GM19372 (cell line): ENCODE data around the gene GOLGA5.
"Not testable (repeated sequence)": the region's sequence is repeated elsewhere in the genome, so short reads cannot be mapped to it uniquely, and the experiment has no call there.

ENCODE experiments used
- ATAC-seq: cut with Tn5 transposase; IDR thresholded peaks from one replicate; pipeline ENCODE4 v1.9.1; 2021; ENCODE audit warnings: mild to moderate bottlenecking, low read depth, moderate library complexity; ENCODE audit not compliant: unreplicated experiment

GOLGA5 gene

DNA sequence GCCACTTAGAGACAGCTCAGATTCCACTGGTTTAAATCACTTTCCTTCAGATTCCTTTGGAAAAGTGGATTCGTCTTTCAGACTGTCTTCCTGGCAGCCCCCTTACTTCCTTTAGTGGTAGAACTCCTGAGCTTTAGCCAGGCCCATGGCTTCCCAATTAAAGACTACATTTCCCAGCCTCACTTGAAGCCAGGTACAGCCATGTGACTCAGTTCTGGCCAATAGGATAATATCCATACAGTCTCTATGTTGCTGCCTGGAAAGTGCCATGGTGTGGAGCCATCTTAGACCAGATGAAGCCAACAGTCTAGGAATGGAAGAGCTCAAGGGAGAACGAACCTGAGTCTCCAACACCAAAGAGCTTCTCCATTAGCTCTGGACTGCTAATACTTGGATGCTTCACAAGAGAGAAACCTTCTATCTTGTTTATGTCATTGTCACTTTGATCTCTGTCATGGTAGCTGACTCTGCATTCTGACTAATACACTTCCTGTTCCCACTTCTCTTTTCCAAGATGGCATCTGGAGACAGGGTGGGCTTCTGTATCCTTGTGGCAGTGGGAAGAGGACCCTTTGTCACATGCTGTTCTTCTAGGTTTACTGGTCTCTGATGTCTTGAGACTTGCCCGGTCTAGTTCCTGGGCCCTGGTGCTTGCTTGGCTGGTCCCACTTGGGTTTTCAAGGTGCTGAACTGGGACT is 15.1 kb upstream of the GOLGA5 start:
- ATAC-seq = not testable (repeated sequence)

DNA sequence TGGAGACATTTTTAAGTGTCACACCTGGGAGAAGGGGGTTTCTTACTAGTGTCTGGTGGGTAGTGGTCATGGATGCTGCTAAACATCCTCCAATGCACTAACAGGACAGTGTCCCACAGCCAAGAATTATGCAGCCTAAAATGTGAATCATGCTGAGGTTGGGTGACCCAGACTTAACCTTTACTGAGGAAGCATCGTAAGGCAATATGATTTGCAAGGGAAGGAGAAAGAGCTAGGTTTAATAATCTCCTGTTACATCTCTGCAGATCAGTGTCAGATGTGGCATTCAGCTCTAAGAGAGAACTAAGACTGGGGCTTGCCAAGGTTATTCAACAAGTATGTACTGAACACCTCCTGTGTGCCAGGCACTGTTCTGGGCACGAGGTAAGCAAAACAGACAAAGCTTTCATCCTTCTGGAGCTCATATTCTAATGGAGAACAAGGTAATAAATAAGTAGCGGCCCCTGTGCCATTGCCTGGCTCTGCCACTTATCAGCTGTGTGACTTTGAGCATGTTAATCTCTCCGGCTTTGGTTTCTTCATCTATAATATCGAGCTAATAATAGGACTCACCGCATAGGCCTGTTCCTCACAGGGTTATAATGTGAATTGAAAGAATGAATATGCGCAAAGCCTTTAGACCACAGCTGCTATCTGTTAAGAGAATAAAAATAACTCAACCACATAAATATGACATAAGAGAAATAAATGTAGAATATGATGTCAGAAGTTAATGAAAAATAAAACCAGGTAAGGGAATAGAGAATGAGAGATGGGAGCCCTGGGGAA is 13.5 kb upstream of the GOLGA5 start:
- no peak for ATAC-seq

DNA sequence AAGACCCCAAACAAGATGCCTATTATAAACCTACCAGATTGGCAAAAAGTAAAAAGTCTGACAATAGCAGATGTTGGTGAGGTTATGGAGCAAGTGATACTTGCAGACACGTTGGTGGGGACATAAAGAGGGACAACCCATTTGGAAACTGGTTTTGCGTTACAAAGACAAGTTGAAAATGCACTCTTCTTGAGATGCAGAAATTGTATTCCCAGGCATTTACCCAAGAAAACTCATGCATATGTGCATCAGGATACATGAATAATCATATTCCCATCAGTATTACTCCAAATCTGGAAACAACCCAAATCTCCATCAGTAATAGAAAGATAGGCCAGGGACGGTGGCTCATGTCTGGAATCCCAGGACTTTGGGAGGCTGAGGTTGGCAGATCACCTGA is 12.8 kb upstream of the GOLGA5 start:
- ATAC-seq = no peak

GRCh38 chr14:92783813-92784431 is 10.2 kb upstream of the GOLGA5 start:
- no peak for ATAC-seq

- no peak for ATAC-seq
Measured at GRCh38 chr14:92785667-92786426, 8.3 kb upstream of the GOLGA5 start.

DNA sequence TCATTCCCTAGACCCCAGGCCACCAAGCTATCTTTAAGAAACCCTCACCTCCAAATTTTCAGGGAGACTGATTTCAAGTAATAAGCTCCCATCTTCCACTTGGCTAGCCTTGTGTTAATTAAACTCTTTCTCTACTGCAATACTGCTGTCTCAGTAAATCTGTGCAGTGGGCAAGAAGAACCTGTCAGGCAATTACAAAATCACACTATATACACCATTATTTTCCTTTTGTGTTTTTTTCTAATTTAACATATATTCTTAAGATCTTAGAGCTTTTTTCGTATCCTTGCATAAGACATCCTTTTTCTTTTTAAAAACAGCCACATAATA is 7.7 kb upstream of the GOLGA5 start:
- no peak for ATAC-seq

DNA sequence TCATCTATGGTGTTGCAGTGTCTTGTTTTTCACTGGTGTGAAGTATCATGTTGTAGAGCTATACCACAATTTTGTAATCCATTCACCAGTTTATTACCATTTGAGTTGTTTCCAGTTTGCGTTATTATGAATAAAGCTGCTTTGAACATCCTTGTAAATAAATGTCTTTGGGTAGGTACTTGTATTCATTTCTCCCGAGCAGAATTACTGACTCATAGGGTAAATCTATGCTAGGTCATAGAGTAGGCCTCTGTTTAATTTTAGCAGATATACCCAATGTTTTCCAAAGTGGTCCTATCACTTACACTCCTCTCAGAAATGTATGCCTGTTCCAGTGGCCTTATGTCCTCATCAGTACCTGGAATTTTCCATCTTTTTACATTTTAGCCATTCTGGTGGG is 6.6 kb upstream of the GOLGA5 start:
- ATAC-seq = no peak

DNA sequence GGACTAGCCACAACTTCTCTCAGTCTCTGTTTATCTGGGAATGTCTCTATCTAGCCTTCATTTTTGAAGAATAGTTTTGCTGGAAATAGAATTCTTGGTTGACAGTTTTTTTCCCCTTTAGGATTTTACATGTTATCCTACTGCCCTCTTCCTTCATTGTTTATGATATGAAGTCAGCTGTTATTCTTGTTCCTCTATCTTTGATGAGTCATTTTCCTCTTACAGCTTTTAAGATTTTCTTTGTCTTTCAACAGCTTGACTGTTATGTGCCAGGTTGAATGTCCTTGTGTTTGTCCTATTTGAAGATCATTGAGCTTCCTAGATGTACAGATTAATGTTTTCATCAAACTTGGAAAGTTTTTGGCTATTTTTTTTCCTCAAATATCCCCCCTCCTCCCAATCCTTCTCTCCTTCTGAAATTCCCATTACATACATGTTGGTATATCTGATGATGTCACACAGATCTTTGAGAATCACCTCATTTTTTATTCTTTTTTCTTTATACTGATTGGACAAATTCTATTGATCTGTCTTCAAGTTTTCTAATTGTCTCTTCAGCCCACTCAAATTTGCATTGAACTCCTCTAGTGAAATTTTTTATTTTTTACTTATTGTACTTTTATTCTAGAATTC is 4.5 kb upstream of the GOLGA5 start:
- ATAC-seq = no peak

DNA sequence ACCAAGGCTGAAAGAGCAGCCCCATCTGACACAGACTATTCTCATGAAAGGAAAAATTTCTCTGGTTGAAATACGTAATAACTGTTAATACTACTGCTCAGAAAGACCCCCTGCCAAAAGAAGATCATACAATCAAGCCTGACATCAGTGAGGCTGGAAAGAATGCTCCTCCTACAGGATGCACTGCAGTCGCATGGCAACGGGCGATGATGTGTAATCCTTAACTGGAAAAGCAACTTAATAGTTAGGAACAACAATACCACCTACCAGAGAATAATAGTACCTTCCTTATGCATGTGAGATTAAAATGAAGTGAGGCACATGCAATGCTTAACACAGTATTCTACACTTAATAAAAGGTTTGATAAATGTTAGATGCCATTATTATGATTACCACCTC is 1.2 kb upstream of the GOLGA5 start:
- ATAC-seq = no peak

DNA sequence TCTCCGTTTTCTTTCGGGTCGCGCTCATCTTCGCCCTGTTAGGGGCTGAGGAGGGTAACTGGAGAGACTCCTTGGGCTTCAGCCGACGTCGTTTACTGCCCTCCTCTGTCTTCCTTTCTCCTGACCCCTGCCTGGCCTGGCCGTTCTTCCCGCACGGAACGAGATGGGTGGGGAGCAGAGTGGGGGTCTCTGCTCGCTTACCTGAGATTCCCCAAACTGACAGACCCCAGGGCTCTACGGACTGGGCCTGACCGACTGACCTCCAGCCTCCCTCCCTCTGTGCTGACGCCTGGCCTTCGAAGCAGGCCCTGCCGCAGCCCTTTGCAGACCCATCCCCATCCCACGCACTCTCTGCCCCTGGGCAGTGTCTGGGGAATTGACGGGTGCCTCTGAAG is 439 bp downstream of the GOLGA5 start:
- ATAC-seq = no peak

DNA sequence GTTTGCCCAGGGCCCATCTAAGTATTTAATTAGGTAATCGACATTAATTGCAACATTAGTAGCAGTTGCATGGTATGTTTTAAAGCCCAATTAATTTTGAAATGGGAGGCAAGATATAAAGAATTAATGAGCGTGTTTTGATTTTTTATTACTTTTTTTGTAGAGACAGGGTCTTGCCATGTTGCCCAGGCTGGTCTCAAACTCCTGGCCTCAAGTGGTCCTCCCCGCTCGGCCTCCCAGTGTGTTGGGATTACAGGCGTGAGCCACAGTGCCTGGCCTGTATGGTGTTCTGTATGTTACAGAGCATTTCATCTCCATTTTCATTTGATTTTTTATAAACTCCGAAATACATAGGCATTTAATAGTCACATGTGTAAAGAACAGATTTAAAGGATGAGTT is 856 bp downstream of the GOLGA5 start:
- ATAC-seq = no peak

DNA sequence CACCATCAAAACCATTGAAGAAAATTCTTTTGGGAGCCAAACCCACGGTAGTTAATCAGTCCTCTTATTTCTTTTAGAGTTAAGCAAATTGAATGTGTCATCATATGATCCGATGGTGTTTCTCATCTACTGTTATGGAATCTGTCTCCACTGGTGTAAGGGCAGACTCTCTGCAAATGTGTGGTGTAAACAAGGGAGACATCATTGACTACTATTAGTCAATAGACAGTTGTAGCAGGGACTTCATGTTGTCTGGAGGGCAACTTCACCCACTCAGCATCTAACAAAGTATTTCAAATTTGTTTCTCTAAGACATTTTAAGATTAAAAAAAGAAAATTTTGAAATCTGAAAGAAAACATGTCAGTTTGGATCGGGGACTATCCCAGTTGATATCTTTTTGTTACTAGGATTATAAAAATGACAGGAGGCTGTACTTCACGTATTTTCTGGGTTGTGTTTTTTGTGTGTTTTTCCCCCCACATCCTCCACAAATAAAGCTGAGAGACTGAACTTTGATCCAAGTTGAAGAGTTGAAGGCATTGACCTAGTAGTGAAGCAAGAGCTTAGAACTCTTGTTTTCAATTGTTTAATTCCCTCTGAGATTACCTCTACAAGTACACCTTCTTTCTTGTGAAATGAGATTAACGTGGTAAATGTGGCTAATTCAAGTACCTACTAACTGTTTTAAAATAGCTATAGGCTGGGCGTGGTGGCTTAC is 4.0 kb downstream of the GOLGA5 start:
- ATAC-seq = no peak

DNA sequence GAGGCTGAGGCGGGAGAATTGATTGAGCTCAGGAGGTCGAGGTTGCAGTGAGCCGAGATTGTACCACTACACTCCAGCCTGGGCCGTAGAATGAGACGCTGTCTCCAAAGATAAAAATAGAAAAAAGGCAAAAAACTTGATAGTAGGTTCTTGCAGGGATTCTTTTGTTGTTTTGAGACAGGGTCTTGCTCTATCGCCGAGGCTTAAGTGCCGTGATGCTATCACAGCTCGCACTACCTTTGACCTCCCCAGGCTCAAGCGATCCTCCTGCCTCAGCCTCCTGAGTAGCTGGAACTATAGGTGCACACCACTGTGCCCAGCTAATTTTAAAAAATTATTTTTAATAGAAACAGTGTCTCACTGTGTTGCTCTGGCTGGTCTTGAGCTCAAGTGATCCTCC is 4.7 kb downstream of the GOLGA5 start:
- ATAC-seq = no peak

- ATAC-seq = no peak
Measured at GRCh38 chr14:92800012-92800411, 5.9 kb downstream of the GOLGA5 start.

DNA sequence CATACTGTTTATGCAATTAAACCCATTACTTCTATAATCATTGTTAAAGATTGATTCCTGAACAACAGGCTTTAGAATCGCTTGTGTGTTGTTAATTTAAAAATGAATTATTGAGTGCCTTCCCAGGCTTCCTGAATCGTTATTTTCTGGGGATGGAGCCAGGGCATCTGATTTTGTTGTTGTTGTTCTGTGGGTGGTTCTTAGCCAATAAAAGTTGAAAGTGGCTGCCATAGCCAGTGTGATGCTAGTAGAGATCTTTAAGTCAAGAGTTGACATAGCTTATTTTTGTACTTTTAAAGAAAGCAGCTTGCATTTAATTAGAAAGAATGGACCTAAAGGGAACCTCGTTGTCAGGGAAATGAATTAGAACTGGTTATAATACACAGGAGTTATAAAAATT is 6.4 kb downstream of the GOLGA5 start:
- no peak for ATAC-seq

DNA sequence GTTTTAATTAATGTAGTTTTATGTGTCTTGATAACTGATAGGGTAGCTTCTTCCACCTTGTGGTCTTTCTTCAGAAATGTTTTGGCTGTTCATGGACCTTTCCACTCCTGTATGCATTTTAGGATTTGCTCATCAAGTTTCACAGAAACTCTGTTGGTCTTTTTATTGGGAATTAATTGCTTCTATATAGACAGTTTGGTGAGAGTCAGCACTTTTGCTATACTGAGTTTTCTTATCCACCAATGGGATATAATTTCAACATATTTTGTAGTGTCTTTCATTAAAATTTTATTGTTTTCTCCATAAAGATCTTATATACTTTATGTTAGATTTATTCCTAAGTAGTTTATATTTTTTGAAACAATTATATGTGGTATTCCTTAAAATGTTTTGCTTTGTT is 7.8 kb downstream of the GOLGA5 start:
- ATAC-seq = no peak

- no peak for ATAC-seq
Measured at GRCh38 chr14:92802678-92803077, 8.6 kb downstream of the GOLGA5 start.

GRCh38 chr14:92813201-92813600 is 19.1 kb downstream of the GOLGA5 start:
- no peak for ATAC-seq

DNA sequence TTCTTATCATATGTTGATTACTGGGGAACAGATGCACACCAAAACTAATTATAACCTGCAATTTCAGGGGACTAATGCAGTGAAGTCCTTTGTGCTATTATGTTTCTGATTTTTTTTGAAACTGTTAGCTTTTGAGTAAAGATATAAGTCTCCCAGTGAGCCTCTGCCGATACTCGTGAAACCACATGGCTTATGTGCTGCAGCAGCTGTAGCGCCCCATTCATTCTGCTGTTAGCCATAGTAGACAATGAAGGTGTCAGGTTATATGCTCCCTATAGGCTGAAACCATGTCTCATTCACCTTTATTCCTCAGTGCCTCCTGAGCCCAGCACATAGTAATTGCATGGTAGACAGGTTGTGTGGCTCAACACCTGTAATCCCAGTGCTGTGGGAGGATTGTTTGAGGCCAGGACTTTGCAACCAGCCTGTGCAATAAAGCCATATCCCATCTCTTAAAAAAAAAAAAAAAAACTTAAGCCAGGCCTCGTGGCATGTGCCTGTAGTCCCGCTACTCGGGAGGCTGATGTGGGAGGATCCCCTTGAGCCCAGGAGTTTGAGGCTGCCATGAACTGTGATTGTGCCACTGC is 25.0 kb downstream of the GOLGA5 start:
- no peak for ATAC-seq
